Prostate gland (tissue), 2 donors: ENCODE results near the gene ITGAL. TPM values are rescaled to one million over a fixed set of nuclear protein-coding genes. Genes with fewer than 3 reads are reported as not detected.

Experiments used
- DNase-seq: peaks from one replicate; pipeline ENCODE4 v3.0.0-alpha.2; 2019; ENCODE audit warnings: low spot score
- H3K27ac ChIP-seq, 2 donors: fragments of 200-600 bp; sonication (generic); 2 replicates each; pipeline ENCODE4 v1.5.1; 2017 to 2019
- H3K27me3 ChIP-seq: fragments of 200-600 bp; sonication (generic); replicated peaks from 2 replicates; pipeline ENCODE4 v1.5.1; 2019; ENCODE audit not compliant: insufficient read depth
- H3K36me3 ChIP-seq, 2 donors: fragments of 200-600 bp; sonication (generic); 1 replicate in 1 of 2; 2 replicates in 1 of 2; pipeline versions ENCODE4 v1.5.1 to v1.8.1; 2017 to 2019
- H3K4me1 ChIP-seq: fragments of 200-600 bp; sonication (generic); replicated peaks from 2 replicates; pipeline ENCODE4 v1.5.1; 2019
- H3K4me3 ChIP-seq, 2 donors: fragments of 200-600 bp; sonication (generic); 2 replicates each; pipeline ENCODE4 v1.5.1; 2017 to 2019
- H3K9me3 ChIP-seq: fragments of 200-600 bp; sonication (generic); 2 replicates; pipeline ENCODE4 v1.5.1; 2017
- POLR2A ChIP-seq: fragments of 450-650 bp; IDR thresholded peaks from one replicate; pipeline ENCODE4 v1.6.1; 2016; ENCODE audit warnings: antibody characterized with exemption, mild to moderate bottlenecking
- POLR2AphosphoS5 ChIP-seq: sonication (generic); formaldehyde crosslinking; IDR thresholded peaks from one replicate; pipeline ENCODE4 v1.6.1; 2017; ENCODE audit warnings: antibody characterized with exemption
- WGBS: methylation state at CpG from one replicate; pipeline ENCODE4 v1.1.5; 2018; 5-methylcytosine and 5-hydroxymethylcytosine counted together
- intact Hi-C: fragments of 100-400 bp; cut with DNase I; formaldehyde crosslinking; loops from one replicate; pipeline ENCODE4 v1.14.2; 2022
- total RNA-seq, 2 donors: library from RNA; depleted of rRNA; stranded (reverse); fragments of >200 nt; gene quantifications; one replicate each; pipeline ENCODE4 v1.1.0, GENCODE V29; 2016
- TF ChIP-seq, protein P1 (sequence below), 4 experiments: fragments of 200-600 bp in 2 of 4; fragments of 450-650 bp in 2 of 4; sonication (generic) in 2 of 4; IDR thresholded peaks; 1 replicate in 3 of 4; 2 replicates in 1 of 4; pipeline ENCODE4 v1.5.1; 2016 to 2019; ENCODE audit warnings: antibody characterized with exemption in 4 of 4, mild to moderate bottlenecking in 2 of 4, moderate library complexity in 2 of 4

The ITGAL gene
- total RNA-seq, 2 donors from 2014 or later, result 2.5 to 12.7 TPM

DNA sequence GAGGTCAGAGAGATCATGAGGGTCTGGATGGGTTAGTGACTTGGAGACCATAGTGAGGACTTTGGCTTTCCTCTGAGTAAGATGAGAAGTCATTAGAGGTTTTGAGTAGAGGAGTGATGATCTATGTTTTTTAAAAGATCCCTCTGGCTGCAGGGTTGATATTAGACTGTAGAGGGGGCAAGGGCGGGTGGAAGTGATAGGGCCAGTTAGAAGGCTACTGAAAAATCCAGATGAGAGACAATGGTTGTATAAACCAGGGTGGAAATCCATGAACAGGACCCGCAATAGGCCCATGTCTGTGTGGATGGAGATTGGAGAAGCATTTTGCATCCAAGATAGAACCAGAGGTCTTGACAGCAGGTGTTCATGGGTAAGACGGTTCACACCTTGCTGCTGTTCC is 9.8 kb downstream of the ITGAL start:
- no peak for DNase-seq
- intact Hi-C loops, result no loop called here
- no peaks in the 10 kb centered on the region for H3K9me3 ChIP-seq
- no peak overlapping the region for H3K27ac ChIP-seq
- 89% methylated on average over 3 of the region's 3 CpGs for WGBS
- no peak overlapping the region for H3K4me3 ChIP-seq
- no peaks in the 10 kb centered on the region for H3K4me1 ChIP-seq
- H3K36me3 ChIP-seq, result no peaks in the 10 kb centered on the region
- H3K27me3 ChIP-seq, result no peaks in the 10 kb centered on the region
- TF ChIP-seq POLR2AphosphoS5, result no peak
- no peak for TF ChIP-seq POLR2A
- TF ChIP-seq, protein P1, sequence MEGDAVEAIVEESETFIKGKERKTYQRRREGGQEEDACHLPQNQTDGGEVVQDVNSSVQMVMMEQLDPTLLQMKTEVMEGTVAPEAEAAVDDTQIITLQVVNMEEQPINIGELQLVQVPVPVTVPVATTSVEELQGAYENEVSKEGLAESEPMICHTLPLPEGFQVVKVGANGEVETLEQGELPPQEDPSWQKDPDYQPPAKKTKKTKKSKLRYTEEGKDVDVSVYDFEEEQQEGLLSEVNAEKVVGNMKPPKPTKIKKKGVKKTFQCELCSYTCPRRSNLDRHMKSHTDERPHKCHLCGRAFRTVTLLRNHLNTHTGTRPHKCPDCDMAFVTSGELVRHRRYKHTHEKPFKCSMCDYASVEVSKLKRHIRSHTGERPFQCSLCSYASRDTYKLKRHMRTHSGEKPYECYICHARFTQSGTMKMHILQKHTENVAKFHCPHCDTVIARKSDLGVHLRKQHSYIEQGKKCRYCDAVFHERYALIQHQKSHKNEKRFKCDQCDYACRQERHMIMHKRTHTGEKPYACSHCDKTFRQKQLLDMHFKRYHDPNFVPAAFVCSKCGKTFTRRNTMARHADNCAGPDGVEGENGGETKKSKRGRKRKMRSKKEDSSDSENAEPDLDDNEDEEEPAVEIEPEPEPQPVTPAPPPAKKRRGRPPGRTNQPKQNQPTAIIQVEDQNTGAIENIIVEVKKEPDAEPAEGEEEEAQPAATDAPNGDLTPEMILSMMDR (IDR thresholded peaks at IDR 0.05), result no peak

DNA sequence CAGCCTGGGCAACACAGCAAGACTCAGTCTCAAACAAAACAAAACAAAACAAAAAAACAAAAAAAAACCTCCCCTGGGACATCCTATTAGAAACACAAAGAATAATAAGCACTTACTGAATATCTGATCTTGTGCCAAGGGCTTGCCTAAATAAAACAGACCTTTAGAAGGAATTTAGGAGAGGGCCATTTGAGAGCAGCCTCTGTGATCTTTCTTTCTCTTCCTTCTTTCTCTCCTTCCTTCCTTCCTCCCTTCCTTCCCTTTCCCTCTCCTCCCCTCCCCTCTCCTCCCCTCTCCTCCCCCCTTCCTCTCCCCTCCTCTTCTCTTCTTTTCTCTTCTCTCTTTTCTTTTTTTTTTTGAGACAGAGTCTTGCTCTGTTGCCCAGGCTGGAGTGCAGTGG is 12.3 kb downstream of the ITGAL start:
- Histone ChIP-seq H3K4me1 (no peaks in the 10 kb centered on the region), H3K36me3 (no peaks in the 10 kb centered on the region), H3K27me3 (no peaks in the 10 kb centered on the region), H3K9me3 (no peaks in the 10 kb centered on the region), H3K4me3 (no peak overlapping the region), H3K27ac (no peak overlapping the region)
- intact Hi-C loops, result no loop called here
- no peak for TF ChIP-seq POLR2A
- TF ChIP-seq, protein P1 (IDR thresholded peaks at IDR 0.05), result no peak
- TF ChIP-seq POLR2AphosphoS5, result no peak
- DNase-seq, result no peak

DNA sequence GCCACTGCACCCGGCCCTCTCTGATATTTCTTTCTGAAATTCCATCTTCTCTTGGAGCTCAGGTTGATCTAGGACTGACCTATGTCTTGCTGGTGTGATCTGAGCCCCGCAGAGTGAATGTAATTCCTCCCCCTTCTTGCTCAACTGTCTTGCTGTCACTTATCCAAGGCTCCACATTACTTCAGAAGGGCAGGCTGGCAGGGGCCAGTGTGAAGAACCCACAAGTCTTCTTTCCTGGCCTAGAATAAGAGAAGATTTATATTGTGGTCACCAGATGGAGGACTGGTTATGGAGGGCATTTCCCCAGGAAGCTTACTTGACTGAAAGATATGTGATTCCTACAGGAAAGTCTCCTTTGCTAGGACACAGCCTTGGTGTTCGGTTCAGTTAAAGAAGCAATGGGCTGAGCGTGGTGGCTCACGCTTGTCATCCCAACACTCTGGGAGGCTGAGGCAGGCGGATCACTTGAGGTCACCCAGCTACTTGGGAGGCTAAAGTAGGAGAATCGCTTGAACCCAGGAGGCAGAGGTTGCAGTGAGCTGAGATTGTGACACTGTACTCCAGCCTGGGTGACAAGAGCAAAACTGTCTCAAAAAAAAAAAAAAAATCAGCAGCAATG is 13.4 kb downstream of the ITGAL start:
- intact Hi-C loops, result no loop called here
- TF ChIP-seq, protein P1 (IDR thresholded peaks at IDR 0.05), result no peak
- TF ChIP-seq POLR2A, result no peak
- TF ChIP-seq POLR2AphosphoS5, result no peak
- no peak for DNase-seq
- H3K9me3 ChIP-seq, result no peaks in the 10 kb centered on the region
- H3K27ac ChIP-seq, result no peak overlapping the region
- no peaks in the 10 kb centered on the region for H3K4me1 ChIP-seq
- 90% methylated on average over 7 of the region's 7 CpGs for WGBS
- no peak overlapping the region for H3K4me3 ChIP-seq
- H3K36me3 ChIP-seq, result no peaks in the 10 kb centered on the region
- H3K27me3 ChIP-seq, result no peaks in the 10 kb centered on the region

DNA sequence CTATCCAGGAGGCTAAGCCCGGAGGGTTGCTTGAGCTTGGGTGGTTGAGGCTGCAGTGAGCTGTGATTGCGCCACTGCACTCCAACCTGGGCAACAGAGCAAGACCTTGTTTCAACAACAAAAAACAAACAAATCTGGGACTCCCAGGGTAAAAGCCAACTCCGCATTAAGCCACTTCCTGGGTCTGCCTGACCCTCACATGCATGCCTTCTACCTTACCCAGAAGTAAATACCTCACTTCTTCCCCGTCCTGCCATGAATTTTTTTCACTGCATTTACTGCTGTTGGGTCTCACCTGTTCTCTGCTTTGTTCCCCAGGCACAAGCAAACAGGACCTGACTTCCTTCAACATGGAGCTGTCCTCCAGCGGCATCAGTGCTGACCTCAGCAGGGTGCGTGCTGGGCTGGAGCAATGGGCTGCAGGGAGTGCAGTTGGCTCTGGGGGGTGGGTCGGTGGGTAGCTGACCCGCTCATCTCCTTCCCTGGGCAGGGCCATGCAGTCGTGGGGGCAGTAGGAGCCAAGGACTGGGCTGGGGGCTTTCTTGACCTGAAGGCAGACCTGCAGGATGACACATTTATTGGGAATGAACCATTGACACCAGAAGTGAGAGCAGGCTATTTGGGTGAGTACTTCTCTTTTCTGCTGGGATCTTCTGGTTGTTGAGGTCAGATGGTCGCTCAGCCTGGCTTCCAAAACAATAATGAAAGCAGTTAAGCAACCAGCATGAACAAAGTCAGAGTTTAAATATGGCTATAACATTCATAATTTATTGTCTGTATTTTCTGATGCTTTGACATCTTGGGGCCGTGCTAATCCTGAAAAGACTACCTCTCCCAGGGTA is 16.4 kb downstream of the ITGAL start:
- intact Hi-C loops, result no loop called here
- no peak overlapping the region for H3K4me3 ChIP-seq
- no peak overlapping the region for H3K27ac ChIP-seq

More for the DNA sequence above, 16.4 kb downstream of the ITGAL start:
- Histone ChIP-seq H3K36me3 (no peaks in the 10 kb centered on the region), H3K4me1 (no peaks in the 10 kb centered on the region), H3K27me3 (no peaks in the 10 kb centered on the region), H3K9me3 (no peaks in the 10 kb centered on the region)
- 58% methylated on average over 11 of the region's 11 CpGs for WGBS
- TF ChIP-seq, protein P1 (IDR thresholded peaks at IDR 0.05), result no peak
- TF ChIP-seq POLR2AphosphoS5 (no peak), POLR2A (no peak)
- no peak for DNase-seq
